Body of pancreas (tissue), 4 donors: ENCODE measurements around the gene AK4. TPM values are rescaled to one million over a fixed set of nuclear protein-coding genes. Genes with fewer than 3 reads are reported as not detected.

Experiments used
- ATAC-seq: fragments of 150-250 bp; one replicate; pipeline ENCODE4 v1.9.1; 2016
- DNase-seq, 4 donors: peaks; one replicate each; pipeline ENCODE4 v3.0.0-alpha.2; 2019
- H3K27ac ChIP-seq, 4 donors: fragments of 200-600 bp; sonication (generic); 1 replicate in 3 of 4; 2 replicates in 1 of 4; pipeline versions ENCODE4 v1.5.1 to v1.6.1; 2016 to 2019; ENCODE audit warnings: mild to moderate bottlenecking in 1 of 4, mixed read lengths in 1 of 4, moderate library complexity in 1 of 4
- H3K27me3 ChIP-seq, 2 donors: fragments of 200-600 bp; sonication (generic); one replicate each; pipeline ENCODE4 v1.6.0; 2016; ENCODE audit warnings: mild to moderate bottlenecking in 1 of 2
- H3K36me3 ChIP-seq, 2 donors: fragments of 200-600 bp; sonication (generic); replicated peaks in 1 of 2; 2 replicates each; pipeline ENCODE4 v1.5.1; 2016; ENCODE audit warnings: low read depth in 2 of 2; ENCODE audit not compliant: insufficient read depth in 1 of 2
- H3K4me1 ChIP-seq: fragments of 200-600 bp; sonication (generic); one replicate; pipeline ENCODE4 v1.6.0; 2016
- H3K4me3 ChIP-seq, 2 donors: fragments of 200-600 bp; sonication (generic); 1 replicate in 1 of 2; 2 replicates in 1 of 2; pipeline ENCODE4 v1.5.1; 2016 to 2019
- H3K9me3 ChIP-seq, 3 donors: fragments of 200-600 bp; sonication (generic); 1 replicate in 2 of 3; 2 replicates in 1 of 3; pipeline ENCODE4 v1.5.1; 2016
- POLR2A ChIP-seq, 3 donors: fragments of 450-650 bp; IDR thresholded peaks; one replicate each; pipeline ENCODE4 v1.6.1; 2016; ENCODE audit warnings: antibody characterized with exemption in 3 of 3, mild to moderate bottlenecking in 2 of 3
- WGBS, 2 donors: methylation state at CpG; one replicate each; pipeline ENCODE4 v1.1.5; 2017; 5-methylcytosine and 5-hydroxymethylcytosine counted together
- intact Hi-C: fragments of 100-400 bp; cut with DNase I; formaldehyde crosslinking; loops from one replicate; pipeline ENCODE4 v1.15.1; 2023
- total RNA-seq, 2 donors: library from RNA; depleted of rRNA; stranded (reverse); fragments of >200 nt; gene quantifications; one replicate each; pipeline ENCODE4 v1.1.0, GENCODE V29; 2016
- TF ChIP-seq, protein P1 (sequence below), 7 experiments: fragments of 450-650 bp in 4 of 7; fragments of 200-600 bp in 3 of 7; sonication (generic) in 3 of 7; IDR thresholded peaks; one replicate each; pipeline ENCODE4 v1.5.1; 2016 to 2019; ENCODE audit warnings: antibody characterized with exemption in 7 of 7

Gene AK4
- total RNA-seq, 2 donors from 2014 or later: 8.8 to 20.4 TPM

DNA sequence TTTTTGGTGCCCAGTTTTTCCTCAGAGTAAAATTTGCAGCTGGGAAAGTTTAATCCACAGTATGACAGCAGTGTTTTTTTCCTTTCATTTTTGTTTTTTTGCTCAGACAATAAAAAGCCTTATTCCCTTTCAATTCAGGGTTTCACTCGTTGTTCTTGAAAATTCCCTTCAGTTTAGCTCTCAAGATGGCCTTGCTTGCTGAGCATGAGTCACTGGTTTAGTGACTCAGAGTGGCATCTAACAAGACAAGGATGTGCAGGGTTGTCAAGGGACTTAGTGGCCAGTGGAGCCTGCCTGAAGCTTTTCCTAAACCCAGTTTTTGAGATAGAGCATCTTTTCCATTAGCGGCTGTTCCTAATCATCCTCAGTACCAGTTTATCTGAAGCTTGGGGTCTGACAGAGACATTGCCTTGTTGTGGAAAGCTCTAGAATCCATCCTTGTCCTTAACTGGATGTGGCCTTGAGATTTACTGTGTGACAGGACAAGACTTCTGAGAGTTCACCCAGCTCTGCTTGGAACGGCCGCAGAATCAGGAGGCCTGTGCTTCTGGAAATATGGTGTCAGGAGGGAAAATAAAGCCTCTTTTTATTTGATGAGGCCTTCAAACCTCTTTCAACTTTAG, 113.0 kb downstream of the AK4 start:
- ATAC-seq: no peak
- intact Hi-C loops: no loop called here
- TF ChIP-seq, protein P1, sequence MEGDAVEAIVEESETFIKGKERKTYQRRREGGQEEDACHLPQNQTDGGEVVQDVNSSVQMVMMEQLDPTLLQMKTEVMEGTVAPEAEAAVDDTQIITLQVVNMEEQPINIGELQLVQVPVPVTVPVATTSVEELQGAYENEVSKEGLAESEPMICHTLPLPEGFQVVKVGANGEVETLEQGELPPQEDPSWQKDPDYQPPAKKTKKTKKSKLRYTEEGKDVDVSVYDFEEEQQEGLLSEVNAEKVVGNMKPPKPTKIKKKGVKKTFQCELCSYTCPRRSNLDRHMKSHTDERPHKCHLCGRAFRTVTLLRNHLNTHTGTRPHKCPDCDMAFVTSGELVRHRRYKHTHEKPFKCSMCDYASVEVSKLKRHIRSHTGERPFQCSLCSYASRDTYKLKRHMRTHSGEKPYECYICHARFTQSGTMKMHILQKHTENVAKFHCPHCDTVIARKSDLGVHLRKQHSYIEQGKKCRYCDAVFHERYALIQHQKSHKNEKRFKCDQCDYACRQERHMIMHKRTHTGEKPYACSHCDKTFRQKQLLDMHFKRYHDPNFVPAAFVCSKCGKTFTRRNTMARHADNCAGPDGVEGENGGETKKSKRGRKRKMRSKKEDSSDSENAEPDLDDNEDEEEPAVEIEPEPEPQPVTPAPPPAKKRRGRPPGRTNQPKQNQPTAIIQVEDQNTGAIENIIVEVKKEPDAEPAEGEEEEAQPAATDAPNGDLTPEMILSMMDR (IDR thresholded peaks at IDR 0.05): no peak
- no peak for TF ChIP-seq POLR2A (IDR thresholded peaks at IDR 0.05)
- Histone ChIP-seq H3K4me3 (no peak overlapping the region), H3K36me3 (no peaks in the 10 kb centered on the region), H3K27me3 (no peaks in the 10 kb centered on the region), H3K9me3 (no peaks in the 10 kb centered on the region), H3K27ac (no peak overlapping the region), H3K4me1 (peaks cover 10% of the 10 kb centered on the region)
- no peak for DNase-seq
- WGBS, 2 donors: 79 to 81% methylated on average over 4 of the region's 4 CpGs

DNA sequence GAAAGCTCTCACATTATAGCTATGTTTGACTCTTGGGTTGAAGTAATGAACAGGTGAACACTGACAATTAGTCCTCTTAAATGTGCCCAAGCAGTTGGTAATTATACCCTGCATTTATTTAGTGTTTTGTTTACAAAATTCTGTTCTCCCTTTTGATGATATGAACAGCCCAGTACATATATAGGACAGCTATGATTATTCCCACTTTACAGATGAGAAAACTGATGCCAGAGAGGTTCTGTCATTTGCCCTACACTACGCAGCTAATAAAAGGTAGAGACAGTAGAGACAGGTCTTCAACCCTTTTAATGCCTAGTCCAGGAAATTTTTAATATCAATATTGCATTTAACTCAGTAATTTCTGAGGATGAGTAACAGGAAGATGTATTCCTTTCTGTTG, 115.3 kb downstream of the AK4 start:
- no peaks in the 10 kb centered on the region for H3K36me3 ChIP-seq
- peaks cover 13% of the 10 kb centered on the region for H3K4me1 ChIP-seq
- H3K27ac ChIP-seq: no peak overlapping the region
- WGBS, 2 donors: 95 to 97% methylated on average over 1 of the region's 1 CpG
- no peaks in the 10 kb centered on the region for H3K9me3 ChIP-seq
- no peak overlapping the region for H3K4me3 ChIP-seq
- DNase-seq (no peak), ATAC-seq (no peak)
- no peaks in the 10 kb centered on the region for H3K27me3 ChIP-seq
- no peak for TF ChIP-seq POLR2A (IDR thresholded peaks at IDR 0.05)
- TF ChIP-seq, protein P1 (IDR thresholded peaks at IDR 0.05): no peak
- intact Hi-C loops: no loop called here

- H3K27ac ChIP-seq: no peak overlapping the region
- no peaks in the 10 kb centered on the region for H3K27me3 ChIP-seq
- H3K4me1 ChIP-seq: peaks cover 13% of the 10 kb centered on the region
- ATAC-seq (no peak), DNase-seq (peak in 1 of 4 donors; percentile 34)
- TF ChIP-seq, protein P1 (IDR thresholded peaks at IDR 0.05): no peak
- no peak for TF ChIP-seq POLR2A (IDR thresholded peaks at IDR 0.05)
- no peak overlapping the region for H3K4me3 ChIP-seq
- WGBS, 2 donors: 26 to 35% methylated on average over 15 of the region's 15 CpGs
- no peaks in the 10 kb centered on the region for H3K9me3 ChIP-seq
- H3K36me3 ChIP-seq: no peaks in the 10 kb centered on the region
- intact Hi-C loops: no loop called here
These were observed 116.4 kb downstream of the AK4 start for GRCh38 chr1:65264197-65264929.

DNA sequence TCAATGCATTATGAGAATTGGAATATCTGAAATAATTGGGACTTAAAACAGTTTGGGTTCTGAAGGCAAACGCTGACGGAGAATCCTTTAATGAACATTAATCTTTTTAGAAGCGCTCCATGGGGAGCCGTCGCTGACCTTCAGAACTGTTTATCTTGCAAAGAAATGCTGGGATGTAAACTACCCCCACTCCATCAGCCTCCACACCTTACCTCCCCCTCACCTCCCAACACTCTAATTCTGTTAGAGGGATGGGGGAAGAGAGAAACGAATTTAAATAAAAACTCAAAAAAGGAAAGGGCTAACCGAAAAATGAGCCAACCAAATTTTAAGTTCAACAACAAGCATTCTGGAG, 117.3 kb downstream of the AK4 start:
- TF ChIP-seq POLR2A (IDR thresholded peaks at IDR 0.05): no peak
- TF ChIP-seq, protein P1 (IDR thresholded peaks at IDR 0.05): no peak
- Histone ChIP-seq H3K36me3 (no peaks in the 10 kb centered on the region), H3K27ac (no peak overlapping the region), H3K4me3 (no peak overlapping the region), H3K27me3 (no peaks in the 10 kb centered on the region), H3K9me3 (no peaks in the 10 kb centered on the region), H3K4me1 (peaks cover 13% of the 10 kb centered on the region)
- intact Hi-C loops: no loop called here
- DNase-seq: no peak
- WGBS, 2 donors: 3 to 11% methylated on average over 7 of the region's 7 CpGs
- ATAC-seq: no peak
